HG02870 (cell line): ENCODE results near the gene RETN.

Experiments
- ATAC-seq: cut with Tn5 transposase; IDR thresholded peaks from one replicate; pipeline ENCODE4 v1.9.1; 2021; ENCODE audit warnings: mild to moderate bottlenecking, moderate library complexity; ENCODE audit not compliant: unreplicated experiment

Gene RETN

GRCh38 chr19:7668842-7669241, at the start of gene RETN:
Gene RETN (plus strand): TSS chr19:7669049. CDS start chr19:7669327, 278 bp downstream.
- ATAC-seq = no peak

- ATAC-seq = no peak
These were observed 49.0 kb upstream of the RETN start for GRCh38 chr19:7619671-7620441.

GRCh38 chr19:7620442-7621412, 48.1 kb upstream of the RETN start:
- no peak for ATAC-seq

GRCh38 chr19:7622933-7623685, 45.7 kb upstream of the RETN start:
- no peak for ATAC-seq

GRCh38 chr19:7623725-7624603, 44.9 kb upstream of the RETN start:
- ATAC-seq = no peak

GRCh38 chr19:7624810-7625209, 44.0 kb upstream of the RETN start:
- no peak for ATAC-seq

GRCh38 chr19:7625763-7626372, 43.0 kb upstream of the RETN start:
- ATAC-seq = no peak

- no peak for ATAC-seq
These were observed 41.7 kb upstream of the RETN start for GRCh38 chr19:7627166-7627565.

GRCh38 chr19:7628589-7629311, 40.1 kb upstream of the RETN start:
- ATAC-seq = no peak

GRCh38 chr19:7629347-7630054, 39.3 kb upstream of the RETN start, which contains the start of the genes PET100 and XAB2:
Gene PET100 (plus strand): TSS chr19:7629793. CDS start chr19:7629834, 41 bp downstream.
Gene XAB2 (minus strand): TSS chr19:7629545. CDS start chr19:7629527, 18 bp downstream.
- ATAC-seq = peak; percentile 88

GRCh38 chr19:7631577-7631976, 37.3 kb upstream of the RETN start:
- ATAC-seq = no peak

- ATAC-seq = no peak
These were observed 36.3 kb upstream of the RETN start for GRCh38 chr19:7632340-7633203.

- no peak for ATAC-seq
These were observed 35.2 kb upstream of the RETN start, which contains the start of gene PCP2 for GRCh38 chr19:7633698-7634097. Gene PCP2 (minus strand): TSS chr19:7633719. CDS start chr19:7633457, 262 bp downstream.

GRCh38 chr19:7635670-7636069, 33.2 kb upstream of the RETN start:
- ATAC-seq = no peak

- ATAC-seq = no peak
These were observed 32.5 kb upstream of the RETN start for GRCh38 chr19:7636317-7636690.

GRCh38 chr19:7636691-7637373, 32.0 kb upstream of the RETN start, which contains the start of gene STXBP2:
Gene STXBP2 (plus strand): TSS chr19:7637110. CDS start chr19:7637150, 40 bp downstream.
- ATAC-seq = peak; percentile 51
